ENCODE results near the gene PZP.

- TF ChIP-seq EZH2 (conservative IDR thresholded peaks at IDR 0.05; ENCODE audit: low read depth, low read length) (no peak), CTCF (CRISPR knock-in tag; IDR thresholded peaks at IDR 0.05) (no peak), POLR2A (IDR thresholded peaks at IDR 0.05; ENCODE audit: insufficient read depth in 1 of 2, low read depth in 2 of 2, low read length in 2 of 2) (no peak)
Observed at GRCh38 chr12:9156119-9156518, 52.1 kb downstream of the PZP start.
